Vagina (tissue), 2 donors: Measurements from ENCODE around the gene CYFIP1. TPM values are rescaled to one million over a fixed set of nuclear protein-coding genes. Genes with fewer than 3 reads are reported as not detected.

Source experiments
- DNase-seq, 2 donors: peaks; one replicate each; pipeline ENCODE4 v3.0.0-alpha.2; 2017; ENCODE audit errors: extremely low spot score in 2 of 2
- H3K27ac ChIP-seq: fragments of 200-600 bp; sonication (generic); one replicate; pipeline ENCODE4 v1.5.1; 2019
- H3K27me3 ChIP-seq: fragments of 200-600 bp; sonication (generic); one replicate; pipeline ENCODE4 v1.5.1; 2019
- H3K36me3 ChIP-seq, 2 donors: fragments of 200-600 bp; sonication (generic); one replicate each; pipeline ENCODE4 v1.5.1; 2017 to 2019
- H3K4me1 ChIP-seq: fragments of 200-600 bp; sonication (generic); one replicate; pipeline ENCODE4 v1.5.1; 2019
- H3K4me3 ChIP-seq, 2 donors: fragments of 200-600 bp; sonication (generic); 1 replicate in 1 of 2; 2 replicates in 1 of 2; pipeline ENCODE4 v1.5.1; 2016 to 2019
- H3K9me3 ChIP-seq: fragments of 200-600 bp; sonication (generic); one replicate; pipeline ENCODE4 v1.5.1; 2019
- POLR2A ChIP-seq, 2 donors: fragments of 450-650 bp; IDR thresholded peaks; one replicate each; pipeline ENCODE4 v1.6.1; 2017; ENCODE audit warnings: antibody characterized with exemption in 2 of 2, mild to moderate bottlenecking in 2 of 2, moderate library complexity in 2 of 2
- POLR2AphosphoS5 ChIP-seq, 2 donors: sonication (generic); formaldehyde crosslinking; IDR thresholded peaks; one replicate each; pipeline ENCODE4 v1.9.0; 2017; ENCODE audit warnings: antibody characterized with exemption in 2 of 2, mild to moderate bottlenecking in 2 of 2, low read depth in 1 of 2; ENCODE audit not compliant: insufficient read depth in 1 of 2
- intact Hi-C: fragments of 100-400 bp; cut with DNase I; formaldehyde crosslinking; loops from one replicate; pipeline ENCODE4 v1.15.1; 2023
- total RNA-seq: library from RNA; depleted of rRNA; stranded (reverse); fragments of >200 nt; gene quantifications from one replicate; pipeline ENCODE4 v1.2.3, GENCODE V29; 2016
- TF ChIP-seq, protein P1 (sequence below), 3 experiments: fragments of 450-650 bp in 2 of 3; fragments of 200-600 bp in 1 of 3; sonication (generic) in 1 of 3; IDR thresholded peaks; one replicate each; pipeline ENCODE4 v1.5.1; 2017 to 2019; ENCODE audit warnings: antibody characterized with exemption in 3 of 3, mild to moderate bottlenecking in 2 of 3, moderate library complexity in 2 of 3

CYFIP1 gene
- total RNA-seq, 1 donor from 2014 or later: 101 TPM

- Histone ChIP-seq H3K9me3 (no peaks in the 10 kb centered on the region), H3K36me3 (peaks cover 0 to 59% of the 10 kb centered on the region in 2 donors), H3K4me1 (no peaks in the 10 kb centered on the region), H3K27me3 (no peaks in the 10 kb centered on the region), H3K27ac (no peak overlapping the region), H3K4me3 (no peak overlapping the region)
- DNase-seq: no peak
- intact Hi-C loops: no loop called here
- no peak for TF ChIP-seq POLR2A (IDR thresholded peaks at IDR 0.05)
- no peak for TF ChIP-seq POLR2AphosphoS5 (IDR thresholded peaks at IDR 0.05; ENCODE audit: insufficient read depth in 1 of 2, low read depth in 1 of 2)
- TF ChIP-seq, protein P1, sequence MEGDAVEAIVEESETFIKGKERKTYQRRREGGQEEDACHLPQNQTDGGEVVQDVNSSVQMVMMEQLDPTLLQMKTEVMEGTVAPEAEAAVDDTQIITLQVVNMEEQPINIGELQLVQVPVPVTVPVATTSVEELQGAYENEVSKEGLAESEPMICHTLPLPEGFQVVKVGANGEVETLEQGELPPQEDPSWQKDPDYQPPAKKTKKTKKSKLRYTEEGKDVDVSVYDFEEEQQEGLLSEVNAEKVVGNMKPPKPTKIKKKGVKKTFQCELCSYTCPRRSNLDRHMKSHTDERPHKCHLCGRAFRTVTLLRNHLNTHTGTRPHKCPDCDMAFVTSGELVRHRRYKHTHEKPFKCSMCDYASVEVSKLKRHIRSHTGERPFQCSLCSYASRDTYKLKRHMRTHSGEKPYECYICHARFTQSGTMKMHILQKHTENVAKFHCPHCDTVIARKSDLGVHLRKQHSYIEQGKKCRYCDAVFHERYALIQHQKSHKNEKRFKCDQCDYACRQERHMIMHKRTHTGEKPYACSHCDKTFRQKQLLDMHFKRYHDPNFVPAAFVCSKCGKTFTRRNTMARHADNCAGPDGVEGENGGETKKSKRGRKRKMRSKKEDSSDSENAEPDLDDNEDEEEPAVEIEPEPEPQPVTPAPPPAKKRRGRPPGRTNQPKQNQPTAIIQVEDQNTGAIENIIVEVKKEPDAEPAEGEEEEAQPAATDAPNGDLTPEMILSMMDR (IDR thresholded peaks at IDR 0.05): no peak
These were observed 77.6 kb downstream of the CYFIP1 start for GRCh38 chr15:22902578-22902977.

- TF ChIP-seq, protein P1 (IDR thresholded peaks at IDR 0.05): no peak
- TF ChIP-seq POLR2AphosphoS5 (IDR thresholded peaks at IDR 0.05; ENCODE audit: insufficient read depth in 1 of 2, low read depth in 1 of 2): no peak
- TF ChIP-seq POLR2A (IDR thresholded peaks at IDR 0.05): no peak
- Histone ChIP-seq H3K4me1 (no peaks in the 10 kb centered on the region), H3K27me3 (no peaks in the 10 kb centered on the region), H3K36me3 (peaks cover 0 to 53% of the 10 kb centered on the region in 2 donors), H3K27ac (no peak overlapping the region), H3K4me3 (no peak overlapping the region), H3K9me3 (no peaks in the 10 kb centered on the region)
- intact Hi-C loops: no loop called here
- DNase-seq: no peak
These were observed 78.1 kb downstream of the CYFIP1 start for GRCh38 chr15:22902046-22902445.

DNA sequence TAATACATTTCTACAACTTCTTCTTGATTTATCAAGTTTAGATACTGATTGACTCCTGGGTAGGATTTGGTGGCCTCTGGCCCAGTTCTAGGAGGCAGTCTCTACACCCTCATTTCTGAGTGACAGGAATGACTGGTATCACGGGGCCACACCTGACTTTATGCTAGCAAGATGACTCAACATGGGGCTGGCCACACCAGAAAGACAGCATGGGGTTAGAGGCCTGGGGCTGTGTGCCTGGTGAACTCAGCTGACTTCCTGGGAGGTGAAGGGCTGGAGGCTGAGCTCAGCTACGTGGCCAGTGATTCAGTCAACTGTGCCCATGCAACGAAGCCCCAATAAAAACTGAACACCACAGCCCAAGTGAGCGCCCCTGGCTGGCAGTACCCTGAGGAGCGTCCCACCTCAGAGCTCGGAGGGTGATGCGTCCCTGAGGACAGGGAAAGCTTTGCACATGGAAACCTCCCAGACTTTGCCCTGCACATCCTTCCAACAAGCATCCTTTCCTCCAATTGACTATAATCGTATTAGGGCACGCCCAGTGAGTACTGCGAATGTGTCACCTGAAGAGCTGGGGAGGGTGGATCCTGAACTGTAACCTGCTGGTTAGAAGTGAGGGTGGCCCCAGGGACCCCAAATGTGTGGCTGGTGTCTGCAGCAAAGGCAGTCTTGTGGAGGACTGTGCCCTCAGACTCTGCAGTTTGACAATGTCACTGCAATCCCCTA is 84.5 kb downstream of the CYFIP1 start:
- Histone ChIP-seq H3K27me3 (no peaks in the 10 kb centered on the region), H3K9me3 (no peaks in the 10 kb centered on the region), H3K4me1 (no peaks in the 10 kb centered on the region), H3K36me3 (peaks cover 0 to 47% of the 10 kb centered on the region in 2 donors), H3K27ac (no peak overlapping the region), H3K4me3 (no peak overlapping the region)
- TF ChIP-seq POLR2AphosphoS5 (IDR thresholded peaks at IDR 0.05; ENCODE audit: insufficient read depth in 1 of 2, low read depth in 1 of 2) (peak in 1 of 2 donors; percentile 55), POLR2A (IDR thresholded peaks at IDR 0.05) (no peak)
- TF ChIP-seq, protein P1 (IDR thresholded peaks at IDR 0.05): no peak
- no peak for DNase-seq
- intact Hi-C loops: no loop called here

DNA sequence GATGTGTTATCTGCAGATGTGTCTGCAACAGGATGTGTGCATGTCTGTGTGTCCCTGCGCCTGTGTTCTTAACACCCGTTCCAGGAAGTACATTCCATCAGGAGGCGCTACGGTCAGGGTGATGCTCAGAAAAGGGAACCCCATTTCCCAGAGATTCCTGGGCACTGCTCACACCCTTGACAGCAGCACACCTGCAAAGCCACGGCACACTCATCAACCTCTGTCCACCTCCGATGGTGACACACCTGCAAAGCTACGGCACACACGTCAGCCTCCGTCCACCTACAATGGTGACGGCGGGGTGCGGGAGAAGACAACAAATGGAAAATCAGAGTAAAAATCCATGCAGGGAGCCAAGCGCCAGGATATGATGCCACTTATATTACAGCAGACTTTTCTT is 86.3 kb downstream of the CYFIP1 start:
- intact Hi-C loops: no loop called here
- DNase-seq: no peak
- H3K9me3 ChIP-seq: no peaks in the 10 kb centered on the region
- no peaks in the 10 kb centered on the region for H3K4me1 ChIP-seq
- H3K27ac ChIP-seq: no peak overlapping the region
- no peak overlapping the region for H3K4me3 ChIP-seq
- no peaks in the 10 kb centered on the region for H3K27me3 ChIP-seq
- TF ChIP-seq POLR2AphosphoS5 (IDR thresholded peaks at IDR 0.05; ENCODE audit: insufficient read depth in 1 of 2, low read depth in 1 of 2) (no peak), POLR2A (IDR thresholded peaks at IDR 0.05) (no peak)
- TF ChIP-seq, protein P1 (IDR thresholded peaks at IDR 0.05): no peak
- peaks cover 0 to 31% of the 10 kb centered on the region in 2 donors for H3K36me3 ChIP-seq

DNA sequence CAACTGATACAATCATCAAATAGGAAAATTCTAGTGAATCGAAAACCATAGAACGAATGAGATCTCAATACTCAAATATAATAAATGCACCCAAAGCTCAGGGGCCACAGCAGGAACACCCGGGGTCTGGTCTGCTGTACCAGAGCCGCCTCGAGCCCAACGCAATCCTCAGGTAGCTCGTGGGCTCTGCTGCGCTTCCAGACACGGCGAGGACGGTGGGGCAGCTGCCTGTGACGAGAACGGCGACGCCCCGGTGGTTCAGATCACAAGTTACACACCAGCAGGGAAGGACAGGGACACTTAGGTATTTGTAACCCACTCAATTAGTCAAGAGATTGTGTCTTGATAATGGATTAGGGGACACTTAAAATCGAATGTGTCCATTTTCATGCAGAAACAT is 87.1 kb downstream of the CYFIP1 start:
- Histone ChIP-seq H3K4me1 (no peaks in the 10 kb centered on the region), H3K27ac (no peak overlapping the region), H3K9me3 (no peaks in the 10 kb centered on the region), H3K27me3 (no peaks in the 10 kb centered on the region), H3K36me3 (peaks cover 0 to 27% of the 10 kb centered on the region in 2 donors), H3K4me3 (no peak overlapping the region)
- TF ChIP-seq POLR2A (IDR thresholded peaks at IDR 0.05) (no peak), POLR2AphosphoS5 (IDR thresholded peaks at IDR 0.05; ENCODE audit: insufficient read depth in 1 of 2, low read depth in 1 of 2) (no peak)
- TF ChIP-seq, protein P1 (IDR thresholded peaks at IDR 0.05): no peak
- no peak for DNase-seq
- intact Hi-C loops: no loop called here
